IPS-20b (cell line): ENCODE data around the gene TMEM165.
"Not testable (repeated sequence)": the region's sequence is repeated elsewhere in the genome, so short reads cannot be mapped to it uniquely, and the experiment has no call there.

ENCODE experiments used
- H3K27ac ChIP-seq: one replicate; pipeline ENCODE4 v1.5.1; 2013; ENCODE audit warnings: low read length
- H3K27me3 ChIP-seq: 2 replicates; pipeline ENCODE4 v1.6.1; 2013; ENCODE audit warnings: mild to moderate bottlenecking, low read length, inconsistent platforms; ENCODE audit not compliant: insufficient read depth
- H3K36me3 ChIP-seq: 2 replicates; pipeline ENCODE4 v1.6.1; 2013; ENCODE audit warnings: low read depth, mild to moderate bottlenecking, inconsistent platforms, low read length, moderate library complexity; ENCODE audit not compliant: insufficient read depth
- H3K4me1 ChIP-seq: 2 replicates; pipeline ENCODE4 v1.6.1; 2013; ENCODE audit warnings: mild to moderate bottlenecking, control low read depth, inconsistent platforms, low read length, moderate library complexity; ENCODE audit not compliant: insufficient read depth
- H3K4me3 ChIP-seq: 2 replicates; pipeline ENCODE4 v1.5.1; 2013; ENCODE audit warnings: mild to moderate bottlenecking, low read length, inconsistent platforms
- H3K9ac ChIP-seq: 2 replicates; pipeline ENCODE4 v1.6.1; 2013; ENCODE audit warnings: low read depth, mild to moderate bottlenecking, inconsistent platforms, low read length, moderate library complexity
- H3K9me3 ChIP-seq: 2 replicates; pipeline ENCODE4 v1.6.1; 2013; ENCODE audit warnings: mild to moderate bottlenecking, low read depth, low read length, inconsistent platforms; ENCODE audit not compliant: insufficient read depth

The TMEM165 gene

GRCh38 chr4:55355555-55355954, 40.2 kb upstream of the TMEM165 start:
- H3K4me1 ChIP-seq = no peaks in the 10 kb centered on the region
- H3K9me3 ChIP-seq = no peaks in the 10 kb centered on the region
- no peaks in the 10 kb centered on the region for H3K27me3 ChIP-seq
- no peak overlapping the region for H3K27ac ChIP-seq
- H3K4me3 ChIP-seq = no peak overlapping the region
- peaks cover 14% of the 10 kb centered on the region; the same call in 1 of the 2 replicates for H3K36me3 ChIP-seq
- no peak overlapping the region for H3K9ac ChIP-seq

DNA sequence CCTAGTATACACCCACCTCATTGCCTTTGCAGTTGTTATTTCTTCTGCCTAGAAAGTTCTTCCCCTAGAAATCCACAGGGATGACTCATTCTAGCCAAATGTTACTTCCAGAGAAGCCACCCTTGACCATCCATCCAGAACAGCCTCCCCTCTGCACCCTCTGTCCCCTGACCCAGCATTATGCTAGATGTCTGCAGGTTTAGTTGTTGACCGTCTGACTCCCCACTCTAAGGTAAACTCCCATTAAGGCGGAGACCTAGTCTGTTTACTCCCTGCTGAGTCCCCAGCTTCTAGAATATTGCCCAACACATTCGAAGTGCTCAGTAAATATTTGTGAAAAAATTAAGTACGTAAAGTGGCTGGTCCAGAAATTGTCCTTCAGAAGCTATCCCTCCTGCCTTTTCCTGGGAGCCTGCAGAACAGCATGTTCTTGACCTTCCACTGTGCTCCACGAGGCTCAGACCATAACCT, 38.7 kb upstream of the TMEM165 start:
- Histone ChIP-seq H3K27me3 (no peaks in the 10 kb centered on the region), H3K36me3 (peaks cover 14% of the 10 kb centered on the region), H3K9me3 (no peaks in the 10 kb centered on the region)

GRCh38 chr4:55358246-55358645, 37.5 kb upstream of the TMEM165 start:
- no peaks in the 10 kb centered on the region for H3K27me3 ChIP-seq
- H3K4me3 ChIP-seq = no peak overlapping the region
- H3K36me3 ChIP-seq = peaks cover 8% of the 10 kb centered on the region
- H3K27ac ChIP-seq = no peak overlapping the region
- no peak overlapping the region for H3K9ac ChIP-seq
- no peaks in the 10 kb centered on the region for H3K9me3 ChIP-seq
- no peaks in the 10 kb centered on the region for H3K4me1 ChIP-seq

More for the DNA sequence above, 38.7 kb upstream of the TMEM165 start:
- H3K27ac ChIP-seq = no peak overlapping the region
- no peaks in the 10 kb centered on the region for H3K4me1 ChIP-seq
- no peak overlapping the region for H3K4me3 ChIP-seq
- no peak overlapping the region for H3K9ac ChIP-seq

DNA sequence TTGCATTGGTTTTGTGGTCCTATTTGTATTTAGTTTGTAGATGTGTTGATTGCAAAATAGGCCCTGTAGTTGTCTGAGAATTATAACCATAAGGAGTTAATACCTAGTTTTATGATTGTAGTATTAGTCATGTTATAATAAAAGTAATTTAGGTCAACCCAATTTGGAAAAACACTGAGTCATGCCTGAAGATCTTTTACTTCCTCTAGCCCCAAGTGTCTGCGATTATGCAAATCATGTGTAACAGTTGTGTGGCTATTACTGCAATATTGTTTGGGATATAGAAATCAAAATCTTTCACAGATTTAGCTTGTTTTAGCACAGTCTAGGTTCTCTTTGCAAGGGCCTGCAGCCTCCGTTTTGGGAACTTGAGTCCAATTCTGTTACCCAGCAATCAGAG, 37.1 kb upstream of the TMEM165 start:
- Histone ChIP-seq H3K36me3 (peaks cover 6% of the 10 kb centered on the region), H3K27me3 (no peaks in the 10 kb centered on the region), H3K9me3 (no peaks in the 10 kb centered on the region), H3K4me3 (no peak overlapping the region), H3K9ac (no peak overlapping the region), H3K27ac (no peak overlapping the region), H3K4me1 (no peaks in the 10 kb centered on the region)

DNA sequence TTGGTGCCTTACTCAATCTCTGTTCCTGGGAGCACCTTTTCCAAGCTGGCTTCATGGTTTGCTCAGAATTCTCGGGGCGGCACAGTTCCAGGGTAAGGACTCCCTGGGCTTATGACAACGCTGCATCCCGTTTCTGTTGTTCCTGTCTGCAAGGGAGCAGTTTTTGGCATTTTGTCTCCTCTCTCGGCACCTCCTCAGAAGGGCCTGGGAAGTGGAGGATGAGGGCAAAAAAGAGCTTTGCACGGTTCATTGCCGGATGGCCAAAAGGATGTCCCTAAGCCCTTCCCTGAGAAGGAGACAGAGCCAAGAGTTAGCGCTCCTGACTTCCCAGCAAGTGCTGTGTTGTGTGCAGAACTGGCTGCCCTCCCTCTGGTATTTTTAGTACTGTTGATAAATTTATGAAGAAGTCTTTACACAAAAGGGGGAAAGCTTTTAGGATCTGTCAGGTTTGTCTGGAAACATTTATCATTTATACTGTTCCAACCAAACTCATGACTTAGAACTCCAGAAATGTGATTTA, 36.3 kb upstream of the TMEM165 start:
- H3K27me3 ChIP-seq = no peaks in the 10 kb centered on the region
- peaks cover 4% of the 10 kb centered on the region; the same call in 1 of the 2 replicates for H3K36me3 ChIP-seq
- H3K4me3 ChIP-seq = no peak overlapping the region
- H3K9me3 ChIP-seq = no peaks in the 10 kb centered on the region
- H3K4me1 ChIP-seq = 0 out of 2 replicates have a peak, but pooled peaks cover 4% of the 10 kb centered on the region
- no peak overlapping the region for H3K9ac ChIP-seq
- no peak overlapping the region for H3K27ac ChIP-seq

DNA sequence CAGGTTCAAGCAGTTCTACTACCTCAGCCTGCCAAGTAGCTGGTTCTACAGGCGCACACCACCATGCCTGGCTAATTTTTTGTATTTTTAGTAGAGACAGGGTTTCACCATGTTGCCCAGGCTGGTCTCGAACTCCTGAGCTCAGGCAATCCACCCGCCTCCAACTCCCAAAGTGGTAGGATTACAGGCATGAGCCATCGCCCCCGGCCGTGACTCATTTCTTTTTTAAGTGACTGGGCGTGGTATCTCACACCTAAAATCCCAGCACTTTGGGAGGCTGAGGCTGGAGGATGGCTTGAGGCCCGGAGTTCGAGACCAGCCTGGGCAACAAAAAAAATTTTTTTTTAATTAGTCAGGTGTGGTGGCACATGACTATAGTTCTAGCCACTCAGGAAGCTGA, 32.8 kb upstream of the TMEM165 start:
- H3K27ac ChIP-seq, H3K27me3 ChIP-seq, H3K36me3 ChIP-seq, H3K4me3 ChIP-seq, H3K9ac ChIP-seq, H3K9me3 ChIP-seq: not testable (repeated sequence)
- H3K4me1 ChIP-seq = peaks cover 23% of the 10 kb centered on the region

DNA sequence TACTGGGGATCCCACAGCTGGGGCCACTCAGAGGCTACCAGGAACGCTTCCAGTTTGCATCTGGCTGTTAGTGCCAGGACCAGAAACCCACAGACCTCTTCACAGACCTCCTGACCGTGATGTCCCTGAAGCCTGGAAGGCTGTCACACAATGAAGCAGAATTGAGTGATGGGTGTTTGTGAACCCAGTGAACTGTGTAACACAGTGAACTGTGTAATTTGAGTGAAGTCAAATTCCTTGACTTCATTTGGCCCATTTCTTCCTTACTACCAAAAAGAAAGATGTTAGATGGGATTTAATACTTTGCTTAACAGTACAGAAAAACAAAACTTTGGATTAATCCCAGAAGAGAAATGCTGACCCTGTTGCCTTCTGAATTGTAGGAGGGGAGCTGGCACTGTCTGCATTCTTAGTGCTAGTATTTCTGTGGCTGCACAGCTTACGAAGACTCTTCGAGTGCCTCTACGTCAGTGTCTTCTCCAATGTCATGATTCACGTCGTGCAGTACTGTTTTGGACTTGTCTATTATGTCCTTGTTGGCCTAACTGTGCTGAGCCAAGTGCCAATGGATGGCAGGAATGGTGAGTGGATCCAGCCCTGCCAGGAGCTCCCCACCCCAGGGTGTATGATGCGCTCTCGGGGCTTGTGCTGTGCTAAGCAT, 31.9 kb upstream of the TMEM165 start:
- H3K27ac ChIP-seq = no peak overlapping the region
- no peaks in the 10 kb centered on the region for H3K9me3 ChIP-seq
- no peak overlapping the region for H3K4me3 ChIP-seq
- peaks cover 23% of the 10 kb centered on the region for H3K4me1 ChIP-seq
- H3K27me3 ChIP-seq = no peaks in the 10 kb centered on the region
- H3K36me3 ChIP-seq = peaks cover 8% of the 10 kb centered on the region; the same call in 1 of the 2 replicates
- no peak overlapping the region for H3K9ac ChIP-seq

DNA sequence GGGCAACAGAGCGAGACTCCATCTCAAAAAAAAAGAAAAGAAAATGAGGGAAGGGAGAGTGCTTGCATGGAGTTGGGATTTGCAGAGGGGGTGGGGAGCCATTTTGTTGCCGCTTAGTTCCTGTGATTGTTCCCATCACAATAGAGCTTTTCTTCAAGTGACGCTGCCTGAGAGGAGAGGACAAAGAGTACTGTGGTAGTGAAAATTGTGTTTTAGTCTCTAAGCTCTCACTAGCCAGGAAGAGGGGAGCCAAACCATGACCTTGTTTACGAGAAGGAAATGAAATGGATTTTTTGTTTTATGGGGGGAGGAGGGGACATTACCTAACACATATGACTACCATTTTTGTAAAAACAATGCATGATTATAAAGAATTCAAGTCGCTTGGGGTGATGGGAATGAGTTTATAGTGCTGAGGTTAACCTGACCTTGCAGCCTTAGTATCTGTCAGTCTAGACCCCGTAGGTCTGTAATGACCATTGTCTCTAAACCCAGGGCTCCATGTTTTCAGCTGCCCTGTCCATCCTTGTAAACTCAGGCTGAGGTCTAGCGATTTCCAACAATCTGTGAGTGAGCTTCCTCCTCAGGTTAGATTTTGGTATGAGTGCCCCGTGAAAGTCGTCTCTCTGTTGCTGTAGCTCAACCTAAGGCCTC, 30.9 kb upstream of the TMEM165 start:
- Histone ChIP-seq H3K9ac (peak overlapping the region; percentile 10), H3K27ac (no peak overlapping the region)

GRCh38 chr4:55365345-55365728, 30.4 kb upstream of the TMEM165 start:
- Histone ChIP-seq H3K9ac (peak overlapping the region; percentile 10), H3K4me1 (peaks cover 23% of the 10 kb centered on the region), H3K36me3 (peaks cover 4% of the 10 kb centered on the region; the same call in 1 of the 2 replicates), H3K27me3 (no peaks in the 10 kb centered on the region), H3K9me3 (no peaks in the 10 kb centered on the region), H3K27ac (no peak overlapping the region), H3K4me3 (no peak overlapping the region)

More for the DNA sequence above, 30.9 kb upstream of the TMEM165 start:
- peak overlapping the region; percentile 3 for H3K4me3 ChIP-seq
- H3K36me3 ChIP-seq = peaks cover 4% of the 10 kb centered on the region; the same call in 1 of the 2 replicates
- peaks cover 23% of the 10 kb centered on the region for H3K4me1 ChIP-seq
- no peaks in the 10 kb centered on the region for H3K9me3 ChIP-seq
- no peaks in the 10 kb centered on the region for H3K27me3 ChIP-seq

GRCh38 chr4:55366621-55367020, 29.1 kb upstream of the TMEM165 start:
- Histone ChIP-seq H3K27me3 (no peaks in the 10 kb centered on the region), H3K9me3 (no peaks in the 10 kb centered on the region), H3K9ac (no peak overlapping the region), H3K4me3 (no peak overlapping the region), H3K4me1 (peaks cover 23% of the 10 kb centered on the region), H3K36me3 (peaks cover 4% of the 10 kb centered on the region; the same call in 1 of the 2 replicates), H3K27ac (no peak overlapping the region)

GRCh38 chr4:55367084-55367722, 28.6 kb upstream of the TMEM165 start:
- H3K9me3 ChIP-seq = no peaks in the 10 kb centered on the region
- peaks cover 4% of the 10 kb centered on the region; the same call in 1 of the 2 replicates for H3K36me3 ChIP-seq
- no peak overlapping the region for H3K27ac ChIP-seq
- peaks cover 23% of the 10 kb centered on the region for H3K4me1 ChIP-seq
- no peak overlapping the region for H3K4me3 ChIP-seq
- H3K9ac ChIP-seq = no peak overlapping the region
- H3K27me3 ChIP-seq = no peaks in the 10 kb centered on the region
